AG04449 (cell line): ENCODE results near the gene ZNF282.
"Not testable (repeated sequence)": the region's sequence is repeated elsewhere in the genome, so short reads cannot be mapped to it uniquely, and the experiment has no call there.

ENCODE experiments used
- CTCF ChIA-PET: fragments of 350-600 bp; formaldehyde crosslinking; extraction: SDS; loops from one replicate; lab custom pipeline; 2021; ENCODE audit warnings: antibody characterized with exemption; lab: Yijun Ruan, JAX
- POLR2A ChIA-PET: fragments of 400-600, 350-600 bp; formaldehyde crosslinking; extraction: SDS; loops from one replicate; lab custom pipeline; 2020; ENCODE audit warnings: antibody characterized with exemption, inconsistent platforms; lab: Yijun Ruan, JAX
- DNase-seq: peaks from one replicate; pipeline ENCODE4 v3.0.0-alpha.2; 2010; ENCODE audit warnings: low read depth, low spot score
- H3K4me3 ChIP-seq: 2 replicates; pipeline ENCODE4 v1.5.1; 2011; ENCODE audit warnings: low read depth, mild to moderate bottlenecking, control low read depth, low read length
- CTCF ChIP-seq: IDR thresholded peaks from one replicate; pipeline ENCODE4 v1.5.1; 2011; ENCODE audit warnings: mild to moderate bottlenecking, moderate library complexity, low read length, control low read depth, inconsistent platforms; ENCODE audit not compliant: insufficient read depth; ENCODE audit errors: missing control alignments

ZNF282 gene

GRCh38 chr7:149261829-149262617, 66.7 kb downstream of the ZNF282 start, which contains the start of gene ZNF783:
Gene ZNF783 (plus strand): TSS chr7:149262196. CDS start chr7:149262334, 138 bp downstream.
- DNase-seq: peak; percentile 16
- ChIA-PET POLR2A (interaction anchor here (0.8 to 1.6 kb wide), 10 partner anchors 9 to 445 kb away, joined by 3 to 13 read pairs (median 4); partner anchors contain the start of genes ZNF282 and ZNF398), CTCF (interaction anchor here (0.7 to 3.3 kb wide), 29 partner anchors 9 to 376 kb away, joined by 3 to 40 read pairs (median 4); partner anchors contain the start of genes ZNF212, ZNF282, ZNF398 and ZNF425)
- H3K4me3 ChIP-seq: peak within 1 kb of the TSS; percentile 63
- TF ChIP-seq CTCF: peak; percentile 66

- POLR2A ChIA-PET: no interaction called here
- H3K4me3 ChIP-seq: no peak overlapping the region
- CTCF ChIA-PET: no interaction called here
- no peak for DNase-seq
- TF ChIP-seq CTCF: no peak
These were observed 71.1 kb downstream of the ZNF282 start for GRCh38 chr7:149266451-149266850.

- H3K4me3 ChIP-seq: no peak overlapping the region
- POLR2A ChIA-PET: no interaction called here
- DNase-seq: no peak
- TF ChIP-seq CTCF: no peak
- CTCF ChIA-PET: no interaction called here
These were observed 72.4 kb downstream of the ZNF282 start for GRCh38 chr7:149267733-149268132.

GRCh38 chr7:149274424-149274823, 79.1 kb downstream of the ZNF282 start:
- H3K4me3 ChIP-seq, DNase-seq, POLR2A ChIA-PET: not testable (repeated sequence)
- CTCF ChIA-PET: interaction anchor here (2.2 kb wide), 1 partner anchor 13 kb away, joined by 11 read pairs; the partner anchor contains the start of gene ZNF783
